ENCODE data around the gene NAA35.
"Not testable (repeated sequence)": the region's sequence is repeated elsewhere in the genome, so short reads cannot be mapped to it uniquely, and the experiment has no call there.

The NAA35 gene

DNA sequence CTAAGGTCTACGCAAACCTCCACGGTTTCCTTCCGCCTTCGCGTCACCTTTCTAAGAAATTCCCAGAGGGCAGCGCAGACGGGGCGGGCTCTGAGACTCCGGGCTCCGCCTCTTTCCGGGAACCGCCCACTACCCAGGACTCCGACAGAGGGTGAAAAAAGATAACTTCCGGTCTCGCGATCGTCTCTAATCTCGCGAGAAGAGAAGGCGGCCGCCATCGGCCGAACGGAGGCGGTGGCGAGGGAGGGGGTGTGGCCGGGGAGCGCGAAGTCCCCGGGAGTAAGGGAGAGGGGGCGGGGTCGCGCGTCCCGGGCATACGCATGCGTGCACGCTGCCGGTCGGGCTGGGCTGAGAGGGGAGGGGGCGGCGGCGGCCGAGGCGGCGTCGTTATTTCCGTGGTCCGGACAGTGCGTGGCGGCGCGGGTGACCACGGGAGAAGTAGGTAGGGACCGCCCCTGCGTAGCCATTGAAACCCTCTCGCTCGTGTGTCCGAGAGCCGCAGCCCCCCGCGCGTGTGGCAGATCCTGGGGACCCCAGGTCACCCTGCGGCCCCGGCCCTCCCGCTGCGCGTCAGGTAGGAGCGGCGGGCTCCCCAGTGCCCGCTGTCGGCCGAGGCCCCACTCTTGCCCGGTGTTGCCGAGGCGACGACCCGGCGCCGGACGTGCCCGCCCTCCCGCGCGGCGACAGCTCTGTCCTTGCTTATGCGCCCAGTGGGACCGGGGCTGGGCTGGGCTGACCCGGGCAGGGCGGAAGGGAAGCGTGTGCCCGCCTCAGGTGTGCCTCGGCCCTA, at the start of gene NAA35:
Gene NAA35 (plus strand): TSS at position 315 of the 790 bp plus-strand sequence. CDS start 1,014 bp downstream, outside the sequence.
- peak; percentile 99 for DNase-seq

GRCh38 chr9:85892401-85892800, 48.5 kb upstream of the NAA35 start:
- no peak for DNase-seq

GRCh38 chr9:85895685-85896084, 45.3 kb upstream of the NAA35 start:
- DNase-seq = no peak

- no peak for DNase-seq
Observed at GRCh38 chr9:85897848-85898247, 43.1 kb upstream of the NAA35 start.

DNA sequence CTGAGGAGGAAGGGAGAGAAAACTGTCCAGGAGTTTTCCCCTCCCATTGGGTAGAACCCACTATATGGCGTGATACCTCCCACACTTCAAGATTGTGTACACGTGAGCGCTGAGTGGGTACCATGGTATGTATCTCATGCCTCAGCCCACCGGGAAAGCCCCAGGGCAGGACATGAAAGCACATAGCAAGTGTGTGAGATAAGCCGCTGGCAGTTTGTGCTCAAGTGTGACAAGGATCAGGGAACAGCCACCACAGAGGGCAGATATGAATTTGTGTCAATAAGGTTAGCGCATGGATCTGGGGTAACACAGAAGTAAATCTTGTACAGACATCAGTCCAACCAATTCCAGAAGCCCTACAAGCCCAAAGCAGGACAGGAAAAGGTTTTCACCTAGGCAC, 42.6 kb upstream of the NAA35 start:
- no peak for DNase-seq

DNA sequence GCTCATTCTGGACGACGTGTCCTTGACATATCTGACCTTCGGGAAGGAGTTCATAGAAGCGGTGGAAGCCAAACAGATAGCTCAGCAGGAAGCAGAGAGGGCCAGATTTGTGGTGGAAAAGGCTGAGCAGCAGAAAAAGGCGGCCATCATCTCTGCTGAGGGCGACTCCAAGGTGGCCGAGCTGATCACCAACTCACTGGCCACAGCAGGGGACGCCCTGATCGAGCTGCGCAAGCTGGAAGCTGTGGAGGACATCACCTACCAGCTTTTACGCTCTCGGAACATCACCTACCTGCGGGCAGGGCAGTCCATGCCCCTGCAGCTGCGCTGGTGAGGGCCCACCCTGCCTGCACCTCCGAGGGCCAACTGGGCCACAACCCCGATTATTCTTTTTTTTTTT, 41.6 kb upstream of the NAA35 start:
- no peak for DNase-seq

DNA sequence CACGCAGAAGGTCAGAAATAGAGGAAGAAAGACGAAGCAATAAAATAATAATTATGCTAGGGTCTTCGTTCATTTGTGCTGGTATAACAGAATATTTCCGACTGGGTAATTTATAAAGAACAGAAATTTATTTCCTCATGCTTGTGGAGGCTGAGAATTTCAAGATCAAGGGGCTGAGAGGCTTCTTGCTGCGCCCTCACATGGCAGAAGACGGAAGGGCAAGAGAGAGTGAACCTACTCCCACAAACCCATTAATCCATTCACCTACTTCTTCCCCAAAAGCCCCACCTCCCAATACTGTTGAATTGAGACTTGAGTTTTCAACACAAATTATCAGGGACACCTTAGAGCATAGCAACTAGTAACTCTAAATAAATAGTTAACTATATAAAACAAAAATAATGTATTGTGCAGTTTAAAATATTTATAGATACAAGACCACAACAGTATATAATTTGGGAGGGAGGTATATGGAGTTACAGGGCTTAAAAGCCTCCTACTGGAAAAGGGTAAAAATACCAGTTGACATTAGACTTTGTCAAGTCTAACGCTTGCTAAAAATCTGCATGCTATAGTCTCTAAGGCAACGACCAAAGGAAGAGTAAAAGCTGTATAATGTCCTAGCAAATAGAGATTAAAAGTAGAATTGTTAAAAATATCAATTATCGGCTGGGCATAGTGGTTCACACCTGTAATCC, 40.3 kb upstream of the NAA35 start:
- DNase-seq = no peak

- DNase-seq = no peak
Observed at GRCh38 chr9:85904975-85905374, 36.0 kb upstream of the NAA35 start.

GRCh38 chr9:85905957-85906356, 35.0 kb upstream of the NAA35 start:
- no peak for DNase-seq

DNA sequence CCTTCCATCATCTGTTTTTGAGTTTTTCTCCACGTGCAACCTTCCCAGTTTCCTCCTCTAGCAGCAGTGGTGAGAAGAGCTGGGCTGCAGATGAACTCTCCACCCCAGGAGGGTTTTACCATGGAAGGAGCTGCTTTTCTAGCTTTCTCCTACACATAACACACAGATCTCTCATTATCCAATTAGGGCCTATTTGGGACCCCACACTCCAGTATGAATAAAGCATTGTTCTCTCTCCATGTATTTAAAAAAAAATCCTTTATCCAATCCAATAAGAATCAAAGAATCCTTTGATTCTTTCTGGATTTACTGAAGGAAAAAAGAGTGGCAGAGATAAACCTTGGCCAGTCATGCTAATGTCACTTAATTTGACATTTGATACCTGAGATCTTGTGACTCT, 31.6 kb upstream of the NAA35 start:
- DNase-seq = no peak

DNA sequence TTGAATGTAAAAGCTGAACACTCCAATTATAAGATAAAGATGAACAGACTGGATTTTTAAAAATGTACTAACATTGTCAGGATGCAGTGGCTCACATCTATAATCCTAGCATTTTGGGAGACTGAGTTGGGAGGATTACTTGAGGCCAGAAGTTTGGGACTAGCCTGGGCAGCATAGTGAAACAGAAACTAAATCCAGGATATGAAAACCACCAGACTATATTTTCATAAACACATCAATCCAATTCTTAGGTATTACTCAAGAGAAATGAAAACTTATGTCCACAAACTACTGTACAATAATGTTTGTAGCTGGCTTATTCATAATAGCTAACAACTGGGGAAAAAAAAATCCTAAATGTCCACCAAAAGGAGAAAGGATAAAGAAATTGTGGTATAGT, 26.8 kb upstream of the NAA35 start:
- no peak for DNase-seq

- no peak for DNase-seq
Observed at GRCh38 chr9:85917756-85918155, 23.2 kb upstream of the NAA35 start.

DNA sequence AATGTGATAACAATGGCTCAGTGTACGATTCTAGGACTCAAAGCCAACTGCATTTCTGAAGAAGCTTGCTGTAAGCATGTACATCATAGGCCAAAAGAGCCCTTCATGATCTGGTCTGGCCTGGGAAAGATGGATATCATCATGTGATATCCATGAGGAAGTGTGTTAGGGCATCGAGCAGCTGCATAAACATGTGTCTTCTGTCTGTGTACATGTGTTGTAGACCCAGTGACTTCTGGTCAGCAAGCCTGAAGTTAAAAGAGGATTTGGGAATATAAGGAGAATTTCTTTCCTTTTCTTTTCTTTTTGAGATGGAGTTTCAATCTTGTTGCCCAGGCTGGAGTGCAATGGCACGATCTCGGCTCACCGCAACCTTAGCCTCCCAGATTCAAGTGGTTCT, 15.5 kb upstream of the NAA35 start:
- DNase-seq = no peak

DNA sequence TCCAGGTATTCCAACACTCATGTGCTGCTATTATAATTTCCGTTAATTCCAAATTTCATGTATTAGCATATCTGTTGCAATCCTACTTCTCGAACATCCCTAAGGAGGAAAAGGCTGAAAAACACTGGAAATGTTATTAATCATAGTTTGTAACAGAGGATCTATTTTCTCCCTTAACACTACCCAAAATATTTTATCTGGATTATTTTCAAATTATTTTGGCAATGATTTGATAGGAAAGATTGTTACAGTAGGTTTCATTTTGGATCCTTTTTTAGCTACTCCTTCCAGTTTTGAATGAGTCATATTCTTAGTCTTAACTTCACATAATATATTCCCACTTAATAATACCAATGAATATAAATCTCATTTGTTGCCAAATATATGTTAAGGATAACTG, 13.9 kb upstream of the NAA35 start:
- no peak for DNase-seq

DNA sequence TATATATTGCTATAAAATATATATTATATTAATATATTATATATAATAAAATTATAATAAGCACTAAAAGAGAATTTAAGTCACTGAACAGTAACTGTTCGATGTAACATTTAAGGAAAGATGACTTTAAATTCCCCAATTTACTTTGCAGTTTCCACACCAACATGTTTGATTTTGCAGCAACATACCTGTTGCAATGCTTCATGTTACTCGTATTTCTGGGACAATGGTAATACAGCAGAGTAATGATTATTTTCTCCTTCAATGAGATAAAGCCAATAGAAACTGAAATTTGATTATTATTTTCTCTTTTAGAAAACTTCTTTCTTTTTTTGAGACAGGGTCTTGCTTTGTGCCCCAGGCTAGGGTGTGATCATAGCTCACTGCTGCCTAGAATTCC, 9.5 kb upstream of the NAA35 start:
- no peak for DNase-seq

- not testable (repeated sequence) for DNase-seq
Observed at GRCh38 chr9:85935950-85936349, 5.0 kb upstream of the NAA35 start.

GRCh38 chr9:85940275-85940831, 593 bp upstream of the NAA35 start:
- no peak for DNase-seq

- DNase-seq = no peak
Observed at GRCh38 chr9:85941622-85941940, 635 bp downstream of the NAA35 start.

DNA sequence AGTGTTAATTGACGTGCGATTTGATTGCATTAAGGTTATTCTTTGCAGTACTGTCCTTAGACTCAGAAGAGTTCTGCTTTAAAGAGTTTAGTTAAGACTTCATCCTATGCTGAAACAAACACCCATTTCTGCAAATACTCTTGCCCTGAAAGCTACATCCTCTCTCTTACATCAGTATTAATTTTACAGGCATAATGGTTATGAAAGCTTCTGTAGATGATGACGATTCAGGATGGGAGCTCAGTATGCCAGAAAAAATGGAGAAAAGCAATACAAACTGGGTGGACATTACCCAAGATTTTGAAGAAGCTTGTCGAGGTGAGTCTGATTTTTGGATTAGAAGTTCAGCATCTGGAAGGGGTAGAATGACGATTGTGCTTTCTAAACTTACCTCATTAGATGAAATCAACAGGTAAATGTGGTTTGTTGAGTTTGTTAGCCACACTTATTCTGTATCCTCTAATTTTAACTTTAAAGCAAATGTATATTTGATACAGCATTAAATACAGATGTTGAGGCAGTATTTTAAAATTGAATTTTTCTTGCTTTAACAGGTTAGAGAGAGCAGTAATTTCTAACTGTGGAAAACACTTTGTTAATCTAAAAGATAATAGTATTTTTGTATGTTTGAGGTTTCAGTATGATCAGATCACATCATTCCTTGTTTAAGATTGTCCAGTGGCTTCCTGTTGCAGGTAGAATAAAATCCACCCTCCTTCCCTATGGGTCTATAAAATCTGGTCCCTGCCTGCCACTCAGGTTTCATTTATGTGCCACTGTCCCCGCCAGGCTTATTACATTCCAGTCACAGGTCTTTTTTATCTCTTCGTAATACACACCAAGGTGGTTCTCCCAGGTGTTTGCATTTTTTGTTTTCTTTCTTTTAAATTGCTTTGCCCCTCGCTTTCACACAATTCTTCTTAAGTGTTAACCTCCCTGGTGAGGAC, 1.3 kb downstream of the NAA35 start:
- DNase-seq = no peak

DNA sequence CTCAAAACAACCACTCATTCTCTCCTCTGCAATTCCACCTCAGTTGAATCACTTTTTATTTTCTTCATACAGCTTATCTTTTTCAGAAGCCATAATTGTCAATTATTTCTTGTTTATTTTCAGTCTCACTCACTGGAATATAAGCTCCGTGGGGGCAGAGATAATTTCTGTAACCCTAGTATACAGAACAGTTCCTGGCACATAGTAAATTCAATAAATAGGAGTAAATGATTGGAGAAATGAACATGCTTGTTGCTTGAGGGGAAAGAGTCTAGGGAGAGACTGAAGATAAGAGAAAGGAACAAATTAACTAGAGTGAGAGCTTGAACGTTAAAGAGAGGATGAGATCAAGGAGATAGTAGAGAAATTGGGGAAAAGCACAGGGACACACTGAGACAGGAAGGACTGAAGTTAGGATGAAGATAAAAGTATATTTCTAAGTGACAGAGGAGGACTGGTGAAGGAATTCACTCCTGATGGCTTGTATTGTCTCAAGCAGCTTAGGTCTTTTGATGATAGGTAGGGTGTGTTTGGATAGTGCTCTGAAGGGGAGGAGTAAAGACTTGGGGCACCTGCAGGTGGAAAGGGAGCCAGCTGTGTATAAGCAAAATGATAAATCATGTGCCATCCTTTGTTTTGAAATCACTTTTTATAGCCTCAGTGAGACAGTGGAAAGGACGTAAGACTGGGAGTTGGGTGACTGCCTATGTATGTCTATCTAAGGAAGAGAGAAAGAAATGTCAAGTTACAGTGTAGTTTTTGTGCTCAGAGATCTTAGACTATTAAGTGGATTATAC, 2.2 kb downstream of the NAA35 start:
- DNase-seq = peak; percentile 40

DNA sequence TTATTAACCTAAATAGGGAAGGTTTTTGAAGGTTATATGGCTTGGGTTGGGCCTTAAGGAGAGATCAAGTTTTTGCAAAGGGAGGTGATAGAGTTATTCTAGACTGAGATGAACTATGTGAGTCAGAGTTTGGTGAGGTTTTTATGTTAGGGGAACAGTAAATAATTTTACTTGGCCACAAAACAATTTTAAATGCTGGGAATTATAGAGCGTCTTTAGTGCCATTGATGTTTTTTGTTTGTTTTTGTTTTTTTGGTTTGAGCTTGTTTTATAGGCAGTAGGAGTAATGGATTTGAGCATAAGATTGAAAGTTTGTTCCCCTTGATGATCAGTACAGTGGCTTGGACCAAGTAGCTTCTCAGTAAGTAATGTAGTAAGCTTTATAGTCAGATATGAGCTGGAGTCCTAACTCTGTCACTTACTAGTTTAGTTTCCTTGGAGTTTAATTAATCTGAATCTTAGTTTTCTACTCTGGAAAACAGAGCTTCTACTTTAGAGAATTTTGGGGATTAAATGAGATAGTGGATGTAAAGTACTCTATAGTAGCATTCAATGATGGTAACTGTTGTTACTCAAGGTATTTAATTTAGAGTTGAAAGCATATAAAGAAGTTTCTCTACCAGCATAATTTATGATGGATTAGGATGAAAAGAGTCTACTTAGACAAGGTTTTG, 2.9 kb downstream of the NAA35 start:
- no peak for DNase-seq

DNA sequence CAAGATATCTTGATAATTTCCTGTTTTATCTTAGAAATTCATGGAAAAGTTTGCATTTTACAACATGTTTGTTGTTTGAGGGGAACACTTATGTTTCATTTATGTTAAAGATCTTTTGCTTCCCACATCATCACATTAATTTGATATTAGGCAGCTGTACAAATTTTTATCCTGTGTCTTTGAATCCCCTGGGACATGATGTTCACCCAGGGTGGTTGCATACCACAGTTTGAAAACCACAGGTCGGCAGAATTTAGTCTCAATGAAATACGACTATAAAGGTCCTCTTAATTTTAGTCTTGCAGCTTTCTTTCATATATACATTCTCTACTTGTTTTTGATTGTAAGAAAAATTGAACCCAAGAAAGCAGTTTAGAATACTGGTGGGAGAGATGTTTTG, 3.7 kb downstream of the NAA35 start:
- no peak for DNase-seq
